ENCODE measurements around the gene ADAMTSL1. TPM values are rescaled to one million over a fixed set of nuclear protein-coding genes. Genes with fewer than 3 reads are reported as not detected.

The ADAMTSL1 gene
- total and polyA plus RNA-seq, 5 donors from 2014 or later = not detected

DNA sequence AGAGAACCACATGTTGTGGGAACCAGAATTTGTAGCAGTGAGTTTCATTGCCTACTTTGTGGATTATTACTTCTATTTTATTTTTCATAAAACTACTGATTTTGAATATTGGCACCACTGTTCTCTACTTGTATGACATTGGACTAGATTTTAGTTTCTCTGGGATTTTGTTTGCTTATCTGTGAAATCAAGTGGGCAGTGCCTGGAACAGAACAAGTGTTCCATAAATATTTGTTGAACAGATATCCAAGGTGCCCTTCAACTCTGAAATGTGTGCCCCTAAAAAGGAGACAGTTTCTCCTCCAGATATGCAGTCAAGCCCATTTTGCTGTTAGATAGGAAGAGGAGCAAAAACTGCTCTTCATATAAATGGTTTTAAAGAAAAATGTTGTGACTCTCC, 42.6 kb downstream of the ADAMTSL1 start:
- no peaks in the 10 kb centered on the region for H3K36me3 Mint-ChIP-seq
- H3K27me3 ChIP-seq (ENCODE audit: control insufficient read depth, insufficient read depth, low read length) = no peaks in the 10 kb centered on the region
- no peak overlapping the region for H3K4me3 ChIP-seq (ENCODE audit: low read depth, low read length)
- ATAC-seq (ENCODE audit: low read depth in 2 of 2) (no peak), DNase-seq (no peak)
- no peaks in the 10 kb centered on the region for H3K4me1 ChIP-seq (ENCODE audit: control insufficient read depth, insufficient read depth, low read length, poor library complexity, severe bottlenecking)
- H3K4me3 Mint-ChIP-seq = no peak overlapping the region
- no peaks in the 10 kb centered on the region for H3K4me1 Mint-ChIP-seq
- no peak overlapping the region for H3K27ac Mint-ChIP-seq
- no peak overlapping the region for H3K27ac ChIP-seq (ENCODE audit: insufficient read depth, low read length, poor library complexity, severe bottlenecking)
- H3K27me3 Mint-ChIP-seq = no peaks in the 10 kb centered on the region
- no peaks in the 10 kb centered on the region for H3K36me3 ChIP-seq (ENCODE audit: control insufficient read depth, insufficient read depth, low read length)
- H3K9me3 Mint-ChIP-seq = peaks cover 0 to 3% (median 0%) of the 10 kb centered on the region in 7 donors
- no peaks in the 10 kb centered on the region for H3K9me3 ChIP-seq (ENCODE audit: control insufficient read depth in 2 of 2, low read length in 2 of 2)

DNA sequence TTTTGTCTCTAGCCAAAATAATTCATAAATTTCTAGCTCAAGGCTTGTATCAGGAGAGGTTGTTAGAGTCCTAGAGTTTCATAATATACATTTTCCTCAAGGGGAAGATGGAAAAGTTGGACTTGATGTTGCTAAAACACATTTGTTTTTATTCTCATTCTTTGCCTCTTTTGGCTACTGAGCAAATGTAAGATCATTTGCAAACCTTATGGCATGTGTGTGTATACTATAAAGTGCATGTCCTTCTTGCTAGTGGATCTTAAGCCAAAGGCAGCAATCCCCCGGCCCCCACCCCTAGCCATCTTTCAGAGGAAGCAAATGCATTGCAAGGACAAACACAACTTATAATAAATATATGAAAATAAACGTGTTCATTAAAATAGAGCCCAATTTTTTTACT, 43.0 kb downstream of the ADAMTSL1 start:
- H3K4me3 Mint-ChIP-seq = no peak overlapping the region
- H3K4me1 ChIP-seq (ENCODE audit: control insufficient read depth, insufficient read depth, low read length, poor library complexity, severe bottlenecking) = no peaks in the 10 kb centered on the region
- H3K27me3 Mint-ChIP-seq = no peaks in the 10 kb centered on the region
- H3K4me1 Mint-ChIP-seq = no peaks in the 10 kb centered on the region
- no peak overlapping the region for H3K27ac ChIP-seq (ENCODE audit: insufficient read depth, low read length, poor library complexity, severe bottlenecking)
- H3K9me3 Mint-ChIP-seq = peaks cover 0 to 3% (median 1%) of the 10 kb centered on the region in 7 donors
- H3K27me3 ChIP-seq (ENCODE audit: control insufficient read depth, insufficient read depth, low read length) = no peaks in the 10 kb centered on the region
- H3K27ac Mint-ChIP-seq = no peak overlapping the region
- no peaks in the 10 kb centered on the region for H3K9me3 ChIP-seq (ENCODE audit: control insufficient read depth in 2 of 2, low read length in 2 of 2)
- no peak for DNase-seq
- no peaks in the 10 kb centered on the region for H3K36me3 Mint-ChIP-seq
- H3K36me3 ChIP-seq (ENCODE audit: control insufficient read depth, insufficient read depth, low read length) = no peaks in the 10 kb centered on the region
- no peak overlapping the region for H3K4me3 ChIP-seq (ENCODE audit: low read depth, low read length)
- ATAC-seq (ENCODE audit: low read depth in 2 of 2) = no peak

DNA sequence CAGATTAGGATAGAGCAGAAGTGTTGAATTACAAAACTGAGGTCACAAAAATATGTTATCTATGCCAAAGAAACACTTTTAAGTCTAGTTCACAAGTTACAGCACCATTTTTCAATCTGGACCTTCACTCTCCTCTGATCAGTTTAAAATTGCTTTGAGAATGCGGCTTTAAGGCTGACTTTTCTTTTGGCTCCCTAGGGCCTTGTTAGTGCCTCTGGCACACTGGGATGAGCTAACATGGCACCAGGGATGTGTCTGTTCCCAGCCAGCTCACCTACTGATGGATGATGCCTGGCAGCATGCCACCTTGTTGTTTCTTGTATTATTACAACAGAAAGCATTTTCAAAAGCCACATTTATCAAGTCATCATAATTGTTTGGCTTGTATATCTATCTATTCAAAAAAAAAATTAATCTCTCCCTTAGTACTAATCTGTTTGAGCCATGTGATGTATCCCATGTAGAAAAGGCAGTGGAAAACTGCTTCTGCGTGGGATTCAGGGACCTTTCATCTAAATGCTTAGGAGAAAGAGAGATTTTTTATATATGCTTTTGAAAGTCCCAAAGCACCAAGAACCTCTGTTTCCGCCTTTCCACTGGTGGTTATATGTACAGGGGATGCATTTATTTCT, 46.6 kb downstream of the ADAMTSL1 start:
- H3K36me3 Mint-ChIP-seq = no peaks in the 10 kb centered on the region
- no peak overlapping the region for H3K4me3 ChIP-seq (ENCODE audit: low read depth, low read length)
- H3K4me1 ChIP-seq (ENCODE audit: control insufficient read depth, insufficient read depth, low read length, poor library complexity, severe bottlenecking) = no peaks in the 10 kb centered on the region
- DNase-seq (no peak), ATAC-seq (ENCODE audit: low read depth in 2 of 2) (no peak)
- no peak overlapping the region for H3K4me3 Mint-ChIP-seq
- no peaks in the 10 kb centered on the region for H3K9me3 ChIP-seq (ENCODE audit: control insufficient read depth in 2 of 2, low read length in 2 of 2)
- H3K4me1 Mint-ChIP-seq = no peaks in the 10 kb centered on the region
- no peaks in the 10 kb centered on the region for H3K27me3 ChIP-seq (ENCODE audit: control insufficient read depth, insufficient read depth, low read length)
- no peak overlapping the region for H3K27ac ChIP-seq (ENCODE audit: insufficient read depth, low read length, poor library complexity, severe bottlenecking)
- no peaks in the 10 kb centered on the region for H3K27me3 Mint-ChIP-seq
- no peaks in the 10 kb centered on the region for H3K36me3 ChIP-seq (ENCODE audit: control insufficient read depth, insufficient read depth, low read length)
- peaks cover 0 to 3% (median 2%) of the 10 kb centered on the region in 7 donors for H3K9me3 Mint-ChIP-seq
- no peak overlapping the region for H3K27ac Mint-ChIP-seq

DNA sequence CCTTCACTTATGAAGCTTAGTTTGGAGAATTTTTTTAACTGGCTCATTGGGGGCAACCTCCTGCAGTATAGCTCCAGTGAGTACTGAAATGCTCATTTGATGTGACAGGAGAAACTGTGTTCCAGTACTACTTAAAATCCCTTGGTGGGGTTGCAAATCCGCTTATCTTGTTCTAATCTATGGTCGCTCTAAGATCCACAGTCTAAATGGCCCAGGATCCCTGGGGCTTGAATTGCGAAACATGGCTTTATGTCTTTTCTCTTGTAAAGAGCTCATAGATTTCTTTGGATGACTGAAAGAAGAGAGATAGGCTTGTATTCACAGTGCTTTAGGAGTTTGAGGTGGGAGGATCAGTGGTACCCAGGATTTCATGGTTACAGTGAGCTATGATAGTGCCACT, 52.7 kb downstream of the ADAMTSL1 start:
- Histone ChIP-seq H3K27me3 (ENCODE audit: control insufficient read depth, insufficient read depth, low read length) (no peaks in the 10 kb centered on the region), H3K9me3 (ENCODE audit: control insufficient read depth in 2 of 2, low read length in 2 of 2) (no peaks in the 10 kb centered on the region), H3K4me3 (ENCODE audit: low read depth, low read length) (no peak overlapping the region), H3K4me1 (ENCODE audit: control insufficient read depth, insufficient read depth, low read length, poor library complexity, severe bottlenecking) (no peaks in the 10 kb centered on the region), H3K27ac (ENCODE audit: insufficient read depth, low read length, poor library complexity, severe bottlenecking) (no peak overlapping the region), H3K36me3 (ENCODE audit: control insufficient read depth, insufficient read depth, low read length) (no peaks in the 10 kb centered on the region)
- Mint-ChIP-seq H3K9me3 (peaks cover 0 to 3% (median 1%) of the 10 kb centered on the region in 7 donors), H3K36me3 (no peaks in the 10 kb centered on the region), H3K27ac (no peak overlapping the region), H3K4me1 (no peaks in the 10 kb centered on the region), H3K4me3 (no peak overlapping the region), H3K27me3 (no peaks in the 10 kb centered on the region)
- no peak for ATAC-seq (ENCODE audit: low read depth in 2 of 2)
- DNase-seq = no peak

- no peaks in the 10 kb centered on the region for H3K36me3 ChIP-seq (ENCODE audit: control insufficient read depth, insufficient read depth, low read length)
- Mint-ChIP-seq H3K27ac (no peak overlapping the region), H3K4me1 (no peaks in the 10 kb centered on the region), H3K4me3 (no peak overlapping the region), H3K36me3 (no peaks in the 10 kb centered on the region), H3K27me3 (no peaks in the 10 kb centered on the region), H3K9me3 (peaks cover 0 to 23% (median 13%) of the 10 kb centered on the region in 7 donors)
- DNase-seq = no peak
- H3K27me3 ChIP-seq (ENCODE audit: control insufficient read depth, insufficient read depth, low read length) = no peaks in the 10 kb centered on the region
- H3K4me1 ChIP-seq (ENCODE audit: control insufficient read depth, insufficient read depth, low read length, poor library complexity, severe bottlenecking) = no peaks in the 10 kb centered on the region
- peaks cover 2 to 17% of the 10 kb centered on the region in 2 experiments for H3K9me3 ChIP-seq (ENCODE audit: control insufficient read depth in 2 of 2, low read length in 2 of 2)
- H3K4me3 ChIP-seq (ENCODE audit: low read depth, low read length) = no peak overlapping the region
- H3K27ac ChIP-seq (ENCODE audit: insufficient read depth, low read length, poor library complexity, severe bottlenecking) = no peak overlapping the region
- no peak for ATAC-seq (ENCODE audit: low read depth in 2 of 2)
Measured at GRCh38 chr9:18531136-18532065, 57.4 kb downstream of the ADAMTSL1 start.

DNA sequence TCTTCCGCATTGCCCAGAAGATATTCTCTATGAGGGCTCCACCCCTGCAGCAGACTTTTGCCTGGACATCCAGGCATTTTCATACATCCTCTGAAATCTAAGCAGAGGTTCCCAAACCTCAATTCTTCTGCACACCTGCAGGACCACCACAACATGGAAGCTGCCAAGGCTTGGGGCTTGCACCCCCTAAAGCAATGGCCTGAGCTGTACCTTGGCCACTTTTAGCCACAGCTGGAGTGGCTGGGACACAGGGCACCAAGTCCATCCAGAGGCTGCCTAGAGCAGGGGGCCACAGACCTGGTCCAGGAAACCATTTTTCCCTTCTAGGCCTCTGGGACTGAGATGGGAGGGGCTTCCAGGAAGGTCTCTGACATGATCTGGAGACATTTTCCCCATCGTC, 60.7 kb downstream of the ADAMTSL1 start:
- H3K27me3 ChIP-seq (ENCODE audit: control insufficient read depth, insufficient read depth, low read length) = no peaks in the 10 kb centered on the region
- Mint-ChIP-seq H3K4me3 (no peak overlapping the region), H3K4me1 (no peaks in the 10 kb centered on the region), H3K36me3 (no peaks in the 10 kb centered on the region), H3K9me3 (peaks cover 0 to 35% (median 13%) of the 10 kb centered on the region in 7 donors), H3K27ac (no peak overlapping the region), H3K27me3 (peaks cover 8% of the 10 kb centered on the region)
- no peak overlapping the region for H3K27ac ChIP-seq (ENCODE audit: insufficient read depth, low read length, poor library complexity, severe bottlenecking)
- H3K9me3 ChIP-seq (ENCODE audit: control insufficient read depth in 2 of 2, low read length in 2 of 2) = peaks cover 2 to 17% of the 10 kb centered on the region in 2 experiments
- H3K4me3 ChIP-seq (ENCODE audit: low read depth, low read length) = no peak overlapping the region
- ATAC-seq (ENCODE audit: low read depth in 2 of 2) (no peak), DNase-seq (no peak)
- H3K36me3 ChIP-seq (ENCODE audit: control insufficient read depth, insufficient read depth, low read length) = no peaks in the 10 kb centered on the region
- H3K4me1 ChIP-seq (ENCODE audit: control insufficient read depth, insufficient read depth, low read length, poor library complexity, severe bottlenecking) = no peaks in the 10 kb centered on the region

DNA sequence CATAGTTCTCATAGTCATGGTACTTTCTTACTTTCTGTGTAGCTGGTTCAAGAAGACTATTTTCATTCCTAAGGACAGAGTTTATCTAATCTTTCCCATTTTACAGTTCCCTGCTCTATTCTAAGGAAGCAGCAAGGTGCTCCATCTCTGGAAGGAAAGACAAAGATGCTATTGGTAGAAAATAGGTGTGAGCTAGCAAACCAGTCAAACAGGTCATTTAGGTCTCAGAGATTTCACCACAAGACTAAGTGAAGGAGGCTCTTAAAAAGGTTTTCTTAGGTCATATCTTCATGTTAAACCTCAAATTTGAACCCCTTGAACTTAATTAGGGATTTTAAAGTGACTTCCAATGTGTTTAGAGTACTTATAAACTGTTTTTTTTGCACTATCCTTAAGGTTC, 62.6 kb downstream of the ADAMTSL1 start:
- H3K4me1 ChIP-seq (ENCODE audit: control insufficient read depth, insufficient read depth, low read length, poor library complexity, severe bottlenecking) = no peaks in the 10 kb centered on the region
- Mint-ChIP-seq H3K36me3 (no peaks in the 10 kb centered on the region), H3K9me3 (peaks cover 3 to 35% (median 13%) of the 10 kb centered on the region in 7 donors), H3K4me1 (no peaks in the 10 kb centered on the region), H3K27me3 (peaks cover 8% of the 10 kb centered on the region), H3K4me3 (no peak overlapping the region), H3K27ac (no peak overlapping the region)
- H3K27ac ChIP-seq (ENCODE audit: insufficient read depth, low read length, poor library complexity, severe bottlenecking) = no peak overlapping the region
- no peaks in the 10 kb centered on the region for H3K36me3 ChIP-seq (ENCODE audit: control insufficient read depth, insufficient read depth, low read length)
- no peak for DNase-seq
- H3K9me3 ChIP-seq (ENCODE audit: control insufficient read depth in 2 of 2, low read length in 2 of 2) = peaks cover 2 to 17% of the 10 kb centered on the region in 2 experiments
- no peaks in the 10 kb centered on the region for H3K27me3 ChIP-seq (ENCODE audit: control insufficient read depth, insufficient read depth, low read length)
- no peak for ATAC-seq (ENCODE audit: low read depth in 2 of 2)
- H3K4me3 ChIP-seq (ENCODE audit: low read depth, low read length) = no peak overlapping the region
